Esophagus squamous epithelium (tissue), 5 donors: ENCODE measurements around the gene MEAK7. TPM values are rescaled to one million over a fixed set of nuclear protein-coding genes. Genes with fewer than 3 reads are reported as not detected.

Source experiments
- DNase-seq: peaks from one replicate; lab custom pipeline; 2025; lab: John Stamatoyannopoulos, UW
- H3K27ac ChIP-seq, 4 donors: fragments of 200-600 bp; sonication (generic); one replicate each; pipeline ENCODE4 v1.5.1; 2016 to 2019; ENCODE audit warnings: mild to moderate bottlenecking in 1 of 4
- H3K27me3 ChIP-seq, 4 donors: fragments of 200-600 bp; sonication (generic); 1 replicate in 3 of 4; 2 replicates in 1 of 4; pipeline versions ENCODE4 v1.5.1 to v1.6.0; 2017 to 2021; ENCODE audit warnings: antibody characterized with exemption in 1 of 4
- H3K36me3 ChIP-seq, 3 donors: fragments of 200-600 bp; sonication (generic); one replicate each; pipeline ENCODE4 v1.5.1; 2016 to 2019
- H3K4me1 ChIP-seq, 3 donors: fragments of 200-600 bp; sonication (generic); one replicate each; pipeline ENCODE4 v1.5.1; 2017 to 2019
- H3K4me3 ChIP-seq, 4 donors: fragments of 200-600 bp; sonication (generic); 1 replicate in 3 of 4; 2 replicates in 1 of 4; pipeline ENCODE4 v1.5.1; 2016 to 2019; ENCODE audit warnings: mild to moderate bottlenecking in 2 of 4, moderate library complexity in 1 of 4
- H3K9me3 ChIP-seq, 3 donors: fragments of 200-600 bp; sonication (generic); one replicate each; pipeline ENCODE4 v1.5.1; 2016 to 2019
- CTCF ChIP-seq, 6 experiments: fragments of 450-650 bp in 4 of 6; fragments of 200-600 bp in 2 of 6; sonication (generic) in 2 of 6; IDR thresholded peaks; one replicate each; pipeline ENCODE4 v1.5.1; 2016 to 2019; ENCODE audit warnings: antibody characterized with exemption in 6 of 6, mild to moderate bottlenecking in 4 of 6, moderate library complexity in 4 of 6
- POLR2A ChIP-seq, 4 donors: fragments of 450-650 bp; IDR thresholded peaks; one replicate each; pipeline ENCODE4 v1.6.1; 2017; ENCODE audit warnings: antibody characterized with exemption in 4 of 4, mild to moderate bottlenecking in 4 of 4, moderate library complexity in 3 of 4
- WGBS, 2 donors: methylation state at CpG; one replicate each; pipeline ENCODE4 v1.1.5; 2018; 5-methylcytosine and 5-hydroxymethylcytosine counted together
- intact Hi-C: fragments of 100-400 bp; cut with DNase I; formaldehyde crosslinking; loops from one replicate; pipeline ENCODE4 v1.15.0; 2022
- total RNA-seq, 4 donors: library from RNA; depleted of rRNA; stranded (reverse); fragments of >200 nt; gene quantifications; one replicate each; pipeline ENCODE4 v1.1.0, GENCODE V29; 2016
- donor health status: DM: yes; HTN: yes; CAD: no.

MEAK7 gene
- total RNA-seq, 4 donors from 2014 or later: 20.2 to 35.9 (median 29.9) TPM

DNA sequence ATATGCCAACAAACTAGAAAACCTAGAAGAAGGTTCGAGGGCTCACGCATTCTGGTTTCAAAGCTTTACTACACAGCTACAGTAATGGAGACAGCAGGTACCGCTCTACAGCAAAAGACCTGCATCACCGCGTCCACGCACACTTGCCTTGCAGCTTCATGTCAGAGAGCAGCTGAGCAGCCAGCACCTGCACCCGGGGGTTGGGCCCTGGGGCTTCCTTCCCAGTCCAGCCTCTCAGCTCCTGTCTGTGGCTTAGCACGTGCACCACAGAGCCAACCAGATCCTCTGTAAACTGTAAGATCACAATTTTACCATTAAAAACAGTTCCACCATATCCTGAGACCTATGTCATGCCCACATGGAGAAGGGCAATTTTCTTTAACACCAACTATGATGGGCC is 15.3 kb downstream of the MEAK7 start:
- Histone ChIP-seq H3K27ac (no peak overlapping the region), H3K36me3 (peaks cover 5 to 95% (median 25%) of the 10 kb centered on the region in 3 donors), H3K4me1 (no peaks in the 10 kb centered on the region), H3K27me3 (no peaks in the 10 kb centered on the region), H3K9me3 (no peaks in the 10 kb centered on the region), H3K4me3 (no peak overlapping the region)
- no peak for TF ChIP-seq CTCF (IDR thresholded peaks at IDR 0.05)
- DNase-seq: no peak
- intact Hi-C loops: loop anchor here (10.0 kb wide), 1 partner anchor 214 kb away; no protein-coding TSS in a partner anchor
- WGBS, 2 donors: 87 to 88% methylated on average over 8 of the region's 8 CpGs

- no peak overlapping the region for H3K27ac ChIP-seq
- 84 to 100% methylated on average over 1 to 7 of the region's 8 CpGs for WGBS, 2 donors
- peaks cover 5 to 95% (median 19%) of the 10 kb centered on the region in 3 donors for H3K36me3 ChIP-seq
- no peaks in the 10 kb centered on the region for H3K27me3 ChIP-seq
- H3K4me3 ChIP-seq: no peak overlapping the region
- no peaks in the 10 kb centered on the region for H3K9me3 ChIP-seq
- DNase-seq: no peak
- intact Hi-C loops: loop anchor here (10.0 kb wide), 1 partner anchor 213 kb away; no protein-coding TSS in a partner anchor
- H3K4me1 ChIP-seq: no peaks in the 10 kb centered on the region
- no peak for TF ChIP-seq POLR2A (IDR thresholded peaks at IDR 0.05)
- TF ChIP-seq CTCF (IDR thresholded peaks at IDR 0.05): no peak
Observed at GRCh38 chr16:84487358-84487757, 17.1 kb downstream of the MEAK7 start.

- DNase-seq: no peak
- H3K27me3 ChIP-seq: no peaks in the 10 kb centered on the region
- H3K4me3 ChIP-seq: no peak overlapping the region
- peaks cover 5 to 95% (median 18%) of the 10 kb centered on the region in 3 donors for H3K36me3 ChIP-seq
- H3K4me1 ChIP-seq: no peaks in the 10 kb centered on the region
- intact Hi-C loops: loop anchor here (10.0 kb wide), 1 partner anchor 212 kb away; no protein-coding TSS in a partner anchor
- 78 to 93% methylated on average over 6 to 13 of the region's 17 CpGs for WGBS, 2 donors
- no peak for TF ChIP-seq CTCF (IDR thresholded peaks at IDR 0.05)
- TF ChIP-seq POLR2A (IDR thresholded peaks at IDR 0.05): no peak
- no peaks in the 10 kb centered on the region for H3K9me3 ChIP-seq
- H3K27ac ChIP-seq: no peak overlapping the region
Observed at GRCh38 chr16:84486551-84487235, 17.8 kb downstream of the MEAK7 start.

DNA sequence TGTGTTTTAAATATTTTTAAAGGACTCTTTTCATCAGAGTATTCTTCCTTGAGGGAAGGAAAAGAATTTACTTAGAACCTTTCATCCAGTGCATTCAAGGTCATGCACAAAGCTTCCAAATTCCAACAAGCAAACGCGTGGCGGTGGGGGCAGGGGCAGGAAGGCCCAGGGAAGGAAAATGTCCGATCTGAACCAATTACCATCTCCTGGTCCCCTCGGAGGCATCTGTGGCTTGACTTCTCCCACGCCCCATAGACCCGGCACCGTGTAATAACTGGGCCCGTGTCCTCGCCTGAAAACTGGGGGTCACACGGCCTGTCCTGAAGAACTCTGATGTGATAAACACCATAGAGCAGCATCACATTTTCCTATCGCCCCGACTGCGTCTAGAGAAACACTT is 18.3 kb downstream of the MEAK7 start:
- Histone ChIP-seq H3K4me3 (no peak overlapping the region), H3K27me3 (no peaks in the 10 kb centered on the region), H3K4me1 (no peaks in the 10 kb centered on the region), H3K27ac (no peak overlapping the region), H3K36me3 (peaks cover 5 to 97% (median 23%) of the 10 kb centered on the region in 3 donors), H3K9me3 (no peaks in the 10 kb centered on the region)
- no peak for DNase-seq
- 89% methylated on average over 9 to 11 of the region's 14 CpGs for WGBS, 2 donors
- TF ChIP-seq POLR2A (IDR thresholded peaks at IDR 0.05) (no peak), CTCF (IDR thresholded peaks at IDR 0.05) (no peak)
- intact Hi-C loops: loop anchor here (10.0 kb wide), 1 partner anchor 211 kb away; no protein-coding TSS in a partner anchor

GRCh38 chr16:84485255-84486010 is 19.0 kb downstream of the MEAK7 start:
- Histone ChIP-seq H3K36me3 (peaks cover 8 to 98% (median 30%) of the 10 kb centered on the region in 3 donors), H3K27ac (no peak overlapping the region), H3K9me3 (no peaks in the 10 kb centered on the region), H3K4me3 (no peak overlapping the region), H3K27me3 (no peaks in the 10 kb centered on the region), H3K4me1 (no peaks in the 10 kb centered on the region)
- intact Hi-C loops: loop anchor here (10.0 kb wide), 1 partner anchor 211 kb away; no protein-coding TSS in a partner anchor
- DNase-seq: no peak
- WGBS, 2 donors: 91 to 95% methylated on average over 16 of the region's 16 CpGs
- TF ChIP-seq POLR2A (IDR thresholded peaks at IDR 0.05) (no peak), CTCF (IDR thresholded peaks at IDR 0.05) (no peak)
